ENCODE measurements around the gene TBC1D5.
"Not testable (repeated sequence)": the region's sequence is repeated elsewhere in the genome, so short reads cannot be mapped to it uniquely, and the experiment has no call there.

TBC1D5 gene, protein sequence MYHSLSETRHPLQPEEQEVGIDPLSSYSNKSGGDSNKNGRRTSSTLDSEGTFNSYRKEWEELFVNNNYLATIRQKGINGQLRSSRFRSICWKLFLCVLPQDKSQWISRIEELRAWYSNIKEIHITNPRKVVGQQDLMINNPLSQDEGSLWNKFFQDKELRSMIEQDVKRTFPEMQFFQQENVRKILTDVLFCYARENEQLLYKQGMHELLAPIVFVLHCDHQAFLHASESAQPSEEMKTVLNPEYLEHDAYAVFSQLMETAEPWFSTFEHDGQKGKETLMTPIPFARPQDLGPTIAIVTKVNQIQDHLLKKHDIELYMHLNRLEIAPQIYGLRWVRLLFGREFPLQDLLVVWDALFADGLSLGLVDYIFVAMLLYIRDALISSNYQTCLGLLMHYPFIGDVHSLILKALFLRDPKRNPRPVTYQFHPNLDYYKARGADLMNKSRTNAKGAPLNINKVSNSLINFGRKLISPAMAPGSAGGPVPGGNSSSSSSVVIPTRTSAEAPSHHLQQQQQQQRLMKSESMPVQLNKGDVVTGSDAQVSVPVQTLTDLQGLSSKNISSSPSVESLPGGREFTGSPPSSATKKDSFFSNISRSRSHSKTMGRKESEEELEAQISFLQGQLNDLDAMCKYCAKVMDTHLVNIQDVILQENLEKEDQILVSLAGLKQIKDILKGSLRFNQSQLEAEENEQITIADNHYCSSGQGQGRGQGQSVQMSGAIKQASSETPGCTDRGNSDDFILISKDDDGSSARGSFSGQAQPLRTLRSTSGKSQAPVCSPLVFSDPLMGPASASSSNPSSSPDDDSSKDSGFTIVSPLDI

DNA sequence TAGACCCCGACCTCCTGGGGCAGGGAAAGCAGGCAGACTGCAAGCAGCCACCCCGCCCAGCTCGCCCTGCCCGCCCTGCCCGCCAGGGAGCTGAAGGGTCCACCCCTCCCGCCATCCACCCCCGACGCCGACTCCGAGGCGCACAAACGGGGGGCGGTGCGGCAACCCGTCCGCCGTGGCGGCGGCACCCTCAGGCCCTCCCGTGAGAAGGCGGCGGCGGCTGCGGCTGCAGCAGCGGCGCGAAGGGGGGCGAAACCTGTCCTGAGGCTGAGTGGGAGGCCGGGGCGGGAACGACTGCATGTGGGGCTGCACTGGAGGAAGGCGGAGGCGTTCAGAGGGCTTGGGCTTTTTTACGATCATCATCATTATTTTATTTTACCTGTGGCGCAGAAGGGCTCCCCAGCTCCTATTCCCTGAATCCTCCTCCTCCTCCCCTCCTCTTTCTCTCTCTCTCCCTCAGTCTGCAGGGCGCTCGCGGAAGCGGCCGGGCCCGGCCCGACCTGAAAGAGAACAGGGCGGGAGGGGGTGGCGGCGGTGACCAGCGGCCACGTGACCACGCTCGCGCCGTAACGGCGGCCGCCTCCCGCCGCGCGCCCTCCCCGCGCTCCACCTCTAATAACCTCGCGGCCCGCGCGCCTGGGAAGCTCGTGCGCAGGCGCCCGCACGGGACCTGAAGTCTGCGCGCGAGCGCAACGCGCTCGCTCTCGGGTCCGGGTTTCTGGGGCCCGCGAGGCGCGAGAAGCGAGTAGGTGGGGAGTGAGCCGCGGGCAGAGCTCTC lies at the start of gene TBC1D5:
Gene TBC1D5, minus strand, starts transcription at position 530 of the 778 bp plus-strand sequence. CDS start 234,061 bp downstream, outside the sequence.
- peak; percentile 98 for DNase-seq (ENCODE audit: low spot score)

DNA sequence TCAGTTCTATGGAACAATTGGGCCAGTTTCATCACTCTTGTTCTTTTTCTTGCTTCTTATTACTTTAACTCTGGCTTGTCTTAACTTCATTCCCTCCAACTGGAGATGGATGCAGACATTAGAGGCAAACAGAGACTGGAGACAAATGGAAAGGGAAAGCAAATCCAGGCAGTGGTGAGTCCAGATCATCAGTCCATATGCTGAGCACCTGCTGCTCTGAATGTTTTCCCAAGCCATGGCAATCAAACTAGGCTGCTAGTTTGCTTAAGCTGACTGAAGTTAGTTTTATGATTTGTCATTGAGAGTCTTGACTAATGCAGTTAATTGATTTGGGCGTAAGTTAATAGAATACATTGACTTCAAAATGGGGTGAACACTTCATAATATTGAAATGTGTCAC lies 41.0 kb upstream of the TBC1D5 start:
- DNase-seq (ENCODE audit: low spot score) = no peak

DNA sequence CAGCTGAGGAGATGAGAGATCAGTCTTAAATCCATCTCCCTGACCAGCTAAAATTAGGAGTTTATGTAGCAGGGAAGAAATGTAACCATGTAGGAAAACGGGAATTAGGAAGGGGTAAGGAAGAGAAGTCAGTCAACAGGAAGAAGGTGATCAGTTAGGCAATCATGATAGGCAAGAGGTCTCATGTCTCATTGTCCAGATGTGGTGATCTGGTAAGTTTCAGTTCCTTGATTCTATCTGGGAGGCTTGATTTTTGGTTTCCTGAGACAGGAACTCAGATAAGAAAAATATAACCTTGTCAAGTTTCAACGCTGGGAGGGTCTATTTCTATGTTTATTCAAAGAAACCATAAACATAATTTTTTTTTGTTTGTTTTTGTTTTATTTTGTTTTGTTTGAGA lies 40.3 kb upstream of the TBC1D5 start:
- DNase-seq (ENCODE audit: low spot score) = no peak

DNA sequence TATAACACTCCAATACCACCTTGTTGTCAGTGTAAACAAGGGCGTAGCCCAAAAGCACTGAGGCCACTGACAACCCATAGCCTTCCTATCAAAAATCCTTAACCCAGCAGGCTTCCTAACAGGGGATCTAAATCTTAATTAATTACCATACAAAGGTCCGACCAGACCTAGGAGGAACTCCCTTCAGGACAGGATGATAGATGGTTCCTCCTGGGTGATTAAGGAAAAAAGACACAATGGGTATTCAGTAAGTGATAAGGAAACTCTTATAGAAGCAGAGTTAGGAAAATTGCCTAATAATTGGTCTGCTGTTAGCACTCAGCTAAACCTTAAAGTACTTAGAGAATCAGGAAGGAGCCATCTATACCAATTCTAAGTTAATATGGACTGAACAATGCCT lies 37.9 kb upstream of the TBC1D5 start:
- not testable (repeated sequence) for DNase-seq (ENCODE audit: low spot score)

DNA sequence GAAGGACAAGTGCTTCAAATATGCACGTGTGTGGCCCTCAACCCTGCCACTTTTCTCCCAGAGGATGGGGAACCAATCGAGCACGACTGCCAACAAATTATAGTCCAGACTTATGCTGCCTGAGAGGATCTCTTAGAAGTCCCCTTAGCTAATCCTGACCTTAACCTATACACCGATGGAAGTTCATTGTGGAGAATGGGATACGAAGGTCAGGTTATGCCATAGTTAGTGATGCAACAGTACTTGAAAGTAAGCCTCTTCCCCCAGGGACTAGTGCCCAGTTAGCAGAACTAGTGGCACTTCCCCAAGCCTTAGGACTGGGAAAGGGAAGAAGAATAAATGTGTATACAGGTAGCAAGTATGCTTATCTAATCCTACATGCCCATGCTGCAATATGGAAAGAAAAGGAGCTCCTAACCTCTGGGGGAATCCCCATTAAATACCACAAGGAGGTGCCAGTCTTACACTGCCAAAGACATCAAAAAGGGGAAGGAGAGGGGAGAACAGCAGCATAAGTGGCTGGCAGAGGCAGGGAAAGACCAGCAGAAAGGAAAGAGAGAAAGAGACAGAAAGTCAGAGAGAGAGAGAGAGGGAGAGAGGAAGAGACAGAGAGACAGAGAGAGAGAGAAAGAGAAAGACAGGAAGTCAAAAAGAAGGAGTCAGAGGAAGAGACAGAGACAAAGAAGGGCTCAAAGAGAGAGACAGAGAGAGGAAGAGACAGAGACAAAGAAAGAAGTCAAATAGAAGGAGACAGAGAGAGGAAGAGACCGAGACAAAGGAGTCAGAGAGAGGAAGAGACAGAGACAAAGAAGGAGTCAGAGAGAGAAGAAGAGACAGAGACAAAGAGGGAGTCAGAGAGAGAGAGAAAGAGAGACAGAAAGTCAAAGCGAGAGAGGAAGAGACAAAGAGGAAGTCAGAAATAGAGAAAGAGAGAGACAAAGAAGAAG lies 37.1 kb upstream of the TBC1D5 start:
- DNase-seq (ENCODE audit: low spot score) = not testable (repeated sequence)

DNA sequence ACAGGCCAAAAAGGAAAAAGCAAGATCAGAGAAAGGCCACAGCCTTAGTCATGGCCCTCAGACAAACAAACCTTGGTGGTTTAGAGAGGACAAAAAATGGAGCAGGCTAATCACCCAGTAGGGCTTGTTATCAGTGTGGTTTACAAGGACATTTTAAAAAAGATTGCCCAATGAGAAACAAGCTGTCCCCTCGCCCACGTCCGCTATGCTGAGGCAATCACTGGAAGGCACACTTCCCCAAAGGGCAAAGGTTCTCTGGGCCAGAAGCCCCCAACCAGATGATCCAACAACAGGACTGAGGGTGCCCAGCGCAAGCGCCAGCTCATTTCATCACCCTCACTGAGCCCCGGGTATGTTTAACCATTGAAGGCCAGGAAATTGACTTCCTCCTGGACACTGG lies 34.9 kb upstream of the TBC1D5 start:
- DNase-seq (ENCODE audit: low spot score) = not testable (repeated sequence)

DNA sequence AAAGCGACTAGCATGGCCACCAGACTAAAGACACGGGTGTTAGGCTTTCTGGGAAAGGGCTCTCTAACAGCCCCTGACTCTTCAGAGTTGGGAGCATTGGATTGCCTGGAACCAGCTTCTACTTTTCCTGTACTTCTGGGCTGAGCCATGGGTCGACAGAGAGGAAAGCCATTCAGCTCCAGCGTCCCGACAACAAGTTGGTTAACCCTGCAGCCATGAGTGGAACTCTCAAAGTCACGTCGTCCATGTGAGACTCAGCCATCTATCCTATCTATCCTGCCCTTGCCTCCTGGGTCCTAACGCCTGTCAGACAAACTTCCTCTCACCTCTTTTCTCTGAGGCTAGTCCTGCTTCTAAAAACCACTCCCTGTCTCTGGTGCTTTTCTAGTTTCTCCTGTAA lies 32.6 kb upstream of the TBC1D5 start:
- DNase-seq (ENCODE audit: low spot score) = no peak

DNA sequence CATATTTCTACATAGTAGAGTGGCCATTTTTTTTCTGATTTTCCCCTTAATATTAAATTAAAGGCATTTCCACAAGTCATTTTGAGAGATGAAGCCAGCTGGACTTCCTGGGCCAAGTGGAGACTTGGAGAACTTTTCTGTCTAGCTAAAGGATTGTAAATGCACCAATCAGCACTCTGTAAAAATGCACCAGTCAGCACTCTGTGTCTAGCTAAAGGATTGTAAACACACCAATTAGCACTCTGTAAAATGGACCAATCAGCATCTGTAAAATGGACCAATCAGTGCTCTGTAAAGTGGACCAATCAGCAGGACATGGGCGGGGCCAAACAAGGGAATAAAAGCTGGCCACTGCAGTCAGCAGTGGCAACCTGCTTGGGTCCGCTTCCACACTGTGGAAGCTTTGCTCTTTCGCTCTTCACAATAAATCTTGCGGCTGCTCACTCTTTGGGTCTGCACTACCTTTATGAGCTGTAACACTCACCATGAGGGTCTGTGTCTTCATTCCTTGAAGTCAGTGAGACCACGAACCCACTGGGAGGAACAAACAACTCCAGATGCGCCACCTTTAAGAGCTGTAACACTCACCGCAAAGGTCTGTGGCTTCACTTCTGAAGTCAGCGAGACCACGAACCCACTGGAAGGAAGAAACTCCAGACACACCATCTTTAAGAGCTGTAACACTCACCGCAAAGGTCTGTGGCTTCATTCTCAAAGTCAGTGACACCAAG lies 31.9 kb upstream of the TBC1D5 start:
- not testable (repeated sequence) for DNase-seq (ENCODE audit: low spot score)

DNA sequence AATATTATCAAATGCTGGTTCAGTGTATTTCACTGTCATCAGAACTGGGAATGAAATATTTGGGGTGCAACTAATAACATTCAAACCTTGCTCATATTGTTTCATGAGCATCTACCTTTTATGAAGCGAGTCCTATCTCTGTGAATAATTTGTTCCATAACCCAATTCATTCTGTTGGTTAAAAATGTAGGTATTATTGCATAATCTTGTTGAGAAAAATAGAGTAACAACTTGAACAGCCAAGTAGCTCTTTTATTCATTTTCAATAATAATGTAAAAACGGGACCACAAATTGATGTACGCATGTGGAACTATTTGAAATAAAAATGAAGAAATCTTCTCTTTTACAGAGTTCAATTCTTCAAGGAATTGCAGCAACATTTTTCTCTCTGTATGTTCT lies 30.1 kb upstream of the TBC1D5 start:
- no peak for DNase-seq (ENCODE audit: low spot score)

DNA sequence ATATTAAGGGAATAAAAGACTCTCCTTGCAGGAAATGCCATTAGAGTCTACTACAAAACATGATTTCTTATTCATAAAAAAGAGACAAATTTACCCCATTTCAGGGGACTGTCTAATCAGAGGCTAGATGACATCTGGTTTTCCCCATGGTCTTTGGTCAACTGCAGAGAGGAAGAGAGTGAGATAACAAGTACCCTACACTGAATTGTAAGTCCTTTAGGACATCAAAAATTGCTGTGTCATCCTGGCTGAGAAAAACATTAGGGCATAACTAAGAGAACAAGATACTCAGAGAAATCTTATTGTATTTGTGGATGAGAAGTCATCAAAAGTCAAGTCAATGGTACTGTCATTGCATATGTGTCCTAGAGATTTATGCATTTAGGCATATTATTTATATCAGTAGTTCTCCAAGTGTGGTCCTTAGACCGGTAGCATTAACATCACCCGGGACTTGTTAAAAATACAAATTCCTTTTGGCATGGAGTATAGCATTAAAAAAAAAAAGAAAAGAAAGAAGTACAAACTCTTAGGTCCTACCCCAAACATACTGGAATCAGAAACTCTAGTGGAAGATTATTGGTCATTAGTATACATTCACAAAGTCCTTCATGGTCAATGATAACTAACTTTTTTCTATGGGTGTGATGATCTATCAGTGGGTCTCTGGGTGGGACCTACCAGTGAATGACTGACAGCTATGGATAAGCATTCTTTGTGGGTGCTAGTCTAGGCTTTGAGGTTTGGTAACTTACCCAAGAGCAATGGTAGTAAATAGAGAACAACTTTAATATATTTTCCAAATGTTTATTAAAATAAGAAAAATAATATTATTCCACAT lies 29.0 kb upstream of the TBC1D5 start:
- DNase-seq (ENCODE audit: low spot score) = no peak

DNA sequence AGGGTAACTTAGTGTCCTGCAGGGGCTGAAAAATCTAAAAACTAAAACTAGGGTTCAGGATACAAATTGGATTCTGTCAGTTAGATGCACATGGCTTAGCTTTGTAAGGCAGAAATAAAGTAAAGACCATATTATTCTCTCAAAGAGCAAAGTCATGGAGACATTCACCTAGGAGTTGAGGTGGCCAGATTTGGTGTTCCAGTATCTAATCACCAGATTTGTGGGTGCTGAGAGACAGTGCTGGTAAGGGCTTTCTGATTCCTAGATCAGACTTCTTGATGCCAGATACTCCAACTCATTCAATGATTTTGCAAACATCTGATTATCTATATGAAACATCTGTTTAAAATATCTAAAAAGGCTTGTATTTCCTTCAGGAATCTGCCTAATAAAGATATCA lies 28.3 kb upstream of the TBC1D5 start:
- no peak for DNase-seq (ENCODE audit: low spot score)

DNA sequence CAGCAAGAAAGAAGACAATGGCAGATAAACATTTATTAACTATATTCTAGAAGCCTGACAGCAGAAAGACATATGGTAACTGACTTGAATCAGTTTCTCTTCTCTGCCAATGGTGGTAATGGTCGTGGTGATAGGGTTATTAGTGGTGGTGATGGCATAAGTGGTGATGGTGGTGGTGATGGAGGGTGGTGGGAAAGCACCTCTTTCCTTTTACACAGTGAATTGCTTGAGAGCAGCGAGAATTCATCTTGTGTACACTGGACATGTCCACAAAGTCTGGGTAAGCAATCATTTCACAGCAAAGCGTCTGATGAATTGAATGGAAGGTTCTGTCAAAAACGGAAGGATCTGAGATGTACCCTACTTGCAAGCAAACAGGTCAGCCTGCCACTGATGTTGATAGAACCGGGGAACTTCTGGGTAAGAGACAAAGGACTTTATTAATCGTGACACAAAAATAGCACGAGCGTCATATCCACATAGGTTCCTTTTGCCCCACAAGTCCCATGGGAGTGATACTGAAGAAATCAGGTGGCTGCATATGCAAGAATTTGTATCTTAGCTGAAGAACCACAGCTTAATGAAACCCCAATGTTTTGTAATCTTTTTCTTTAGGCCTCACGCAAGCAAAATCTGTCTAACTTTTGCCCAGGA lies 23.5 kb upstream of the TBC1D5 start:
- DNase-seq (ENCODE audit: low spot score) = no peak

DNA sequence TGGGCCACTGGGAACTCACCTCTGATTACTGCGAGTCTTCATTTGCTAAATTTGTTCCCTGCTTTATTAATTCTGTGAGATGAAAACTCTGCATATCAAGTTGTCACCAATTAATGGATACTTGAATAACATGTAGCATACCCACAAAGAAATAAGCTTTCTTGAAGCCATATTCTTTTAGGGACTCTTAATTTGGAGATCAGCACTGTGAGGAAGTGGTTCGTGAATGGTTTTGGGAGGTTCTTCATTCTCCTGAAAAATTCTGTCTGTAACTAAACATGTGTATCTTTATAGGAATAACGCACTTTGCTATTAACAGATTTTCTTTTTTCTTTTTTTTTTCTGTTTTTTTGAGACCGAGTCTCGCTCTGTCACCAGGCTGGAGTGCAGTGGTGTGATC lies 19.1 kb upstream of the TBC1D5 start:
- no peak for DNase-seq (ENCODE audit: low spot score)

DNA sequence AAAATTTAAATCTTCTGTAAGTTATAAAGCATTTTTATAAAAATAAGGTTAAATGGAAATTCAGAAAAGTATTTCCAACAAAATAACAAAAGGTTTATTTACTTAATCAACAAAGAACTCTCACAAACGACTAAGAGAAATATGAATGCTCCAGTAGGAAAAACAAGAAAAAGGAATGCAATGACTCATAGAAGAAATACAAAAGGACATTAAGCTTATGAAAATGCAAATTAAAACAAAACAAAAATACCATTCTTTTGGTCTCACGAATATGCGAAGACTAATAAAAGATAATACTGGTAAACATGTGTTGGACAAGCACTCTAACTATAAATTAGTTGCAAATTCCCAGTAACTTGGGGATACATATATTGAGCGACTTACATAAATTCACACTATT lies 17.5 kb upstream of the TBC1D5 start:
- no peak for DNase-seq (ENCODE audit: low spot score)

DNA sequence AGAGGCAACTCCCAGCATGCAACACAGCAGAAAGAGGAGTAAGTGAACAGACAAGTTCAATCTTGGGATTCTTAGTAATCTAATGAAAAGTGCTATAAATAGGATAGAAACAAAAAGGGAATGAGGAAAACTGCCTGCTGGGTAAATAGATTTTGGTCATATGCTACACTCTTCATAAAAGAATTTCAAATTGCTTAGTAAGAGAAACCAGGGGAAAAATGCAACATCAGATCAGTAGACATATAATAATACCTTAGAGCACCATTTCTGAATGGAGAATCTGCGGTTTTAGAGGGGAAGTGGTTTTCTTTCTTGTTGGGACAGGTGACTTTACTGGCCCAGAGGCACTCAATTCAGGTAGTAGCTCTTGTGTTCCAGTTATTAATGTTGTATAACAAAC lies 13.4 kb upstream of the TBC1D5 start:
- DNase-seq (ENCODE audit: low spot score) = no peak

DNA sequence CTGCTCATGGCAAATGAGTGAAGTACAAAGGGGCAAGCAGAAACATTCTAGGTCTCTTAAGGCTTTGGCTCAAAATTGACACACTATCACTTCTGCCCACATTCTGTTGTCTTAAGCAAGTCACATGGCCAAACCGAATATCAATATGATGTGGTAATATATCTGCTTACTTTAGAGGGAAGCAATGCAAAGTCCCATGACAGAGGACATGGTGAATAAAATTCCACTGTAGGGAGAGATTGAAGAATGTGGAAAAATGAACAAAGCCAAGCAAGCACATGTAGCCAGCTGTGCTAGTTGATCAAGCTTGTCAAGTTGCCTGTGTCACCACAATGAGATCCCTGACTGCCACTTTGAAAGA lies 11.2 kb upstream of the TBC1D5 start:
- no peak for DNase-seq (ENCODE audit: low spot score)

DNA sequence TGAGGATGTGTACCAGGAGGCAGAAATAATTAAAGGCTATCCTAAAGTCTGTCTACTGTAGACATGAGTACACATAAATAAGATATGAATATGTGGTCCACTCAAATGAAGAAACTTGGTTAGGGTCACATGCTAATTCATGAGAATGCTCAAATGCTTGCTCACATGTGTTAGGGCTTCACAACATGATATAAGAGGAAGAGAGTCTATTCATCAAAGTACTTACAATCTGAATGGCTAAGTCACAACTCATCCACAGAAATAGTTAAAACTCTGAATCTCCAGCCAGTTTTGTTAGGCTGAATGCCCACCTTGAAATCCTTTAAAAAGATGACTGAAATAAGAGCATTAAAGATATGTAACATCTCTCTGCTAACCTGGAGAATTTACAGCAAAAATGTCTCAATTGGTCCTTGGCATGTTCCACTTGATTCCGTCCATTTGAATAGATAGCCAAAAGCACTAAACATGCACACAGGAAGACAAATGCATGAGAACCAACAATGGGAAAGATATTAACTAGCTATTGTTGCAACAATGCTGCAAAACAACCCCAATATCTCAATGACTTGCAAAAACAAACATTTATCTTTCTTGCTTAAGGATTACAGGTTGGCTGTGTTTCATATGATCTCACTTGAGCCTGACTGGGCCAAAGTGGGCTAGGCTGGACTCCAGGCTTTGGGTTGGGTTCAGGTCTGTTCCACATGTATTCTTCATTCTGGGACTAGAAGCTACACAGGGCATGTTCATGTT lies 10.6 kb upstream of the TBC1D5 start:
- DNase-seq (ENCODE audit: low spot score) = no peak

DNA sequence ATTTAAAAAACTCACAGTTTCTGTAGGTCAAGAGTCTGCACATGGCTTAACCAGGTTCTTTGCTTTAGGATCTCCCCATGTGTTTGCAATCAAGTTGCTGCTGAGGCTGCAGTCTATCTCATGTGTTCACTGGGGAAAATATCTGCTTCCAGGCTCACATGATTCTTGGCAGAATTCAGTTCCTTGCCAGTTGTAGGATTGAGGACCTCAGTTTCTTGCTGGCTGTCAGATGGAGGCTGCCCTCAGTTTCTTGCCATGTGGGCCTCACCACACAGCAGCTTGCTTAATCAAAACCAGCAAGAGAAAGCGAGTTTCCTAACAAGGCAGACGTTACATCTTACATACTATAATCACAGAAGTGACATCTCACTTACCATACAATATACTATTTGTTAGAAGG lies 10.0 kb upstream of the TBC1D5 start:
- DNase-seq (ENCODE audit: low spot score) = no peak
